CD14-positive monocyte (primary cell): ENCODE data around the gene POLR2H. TPM values are rescaled to one million over a fixed set of nuclear protein-coding genes. Genes with fewer than 3 reads are reported as not detected.

ENCODE experiments used
- DNase-seq, 3 donors: peaks; one replicate each; pipeline ENCODE4 v3.0.0-alpha.2; 2011 to 2022
- H2AFZ ChIP-seq: 2 replicates; pipeline ENCODE4 v1.6.0; 2012; ENCODE audit warnings: mild to moderate bottlenecking, low read depth, low read length, inconsistent platforms; ENCODE audit not compliant: insufficient read depth, poor library complexity, severe bottlenecking
- H3K27ac ChIP-seq, 2 donors: 1 replicate in 1 of 2; 2 replicates in 1 of 2; pipeline ENCODE4 v1.5.1; 2012 to 2013; ENCODE audit warnings: low read length in 2 of 2, control low read depth in 1 of 2, inconsistent platforms in 1 of 2, low read depth in 1 of 2, mild to moderate bottlenecking in 1 of 2
- H3K27me3 ChIP-seq, 2 donors: one replicate each; pipeline versions ENCODE4 v1.6.0 to v1.6.1; 2011 to 2013; ENCODE audit warnings: low read length in 2 of 2; ENCODE audit not compliant: control insufficient read depth in 2 of 2, insufficient read depth in 2 of 2
- H3K36me3 ChIP-seq, 2 donors: replicated peaks in 1 of 2; 1 replicate in 1 of 2; 2 replicates in 1 of 2; pipeline versions ENCODE4 v1.5.1 to v1.6.1; 2012 to 2013; ENCODE audit warnings: low read length in 2 of 2, control low read depth in 1 of 2, inconsistent platforms in 1 of 2, mild to moderate bottlenecking in 1 of 2; ENCODE audit not compliant: insufficient read depth in 2 of 2, control insufficient read depth in 1 of 2
- H3K4me1 ChIP-seq, 2 donors: 1 replicate in 1 of 2; 2 replicates in 1 of 2; pipeline versions ENCODE4 v1.5.1 to v1.6.1; 2012 to 2013; ENCODE audit warnings: low read length in 2 of 2, control low read depth in 1 of 2, inconsistent platforms in 1 of 2, mild to moderate bottlenecking in 1 of 2, moderate library complexity in 1 of 2; ENCODE audit not compliant: insufficient read depth in 2 of 2, control insufficient read depth in 1 of 2
- H3K4me2 ChIP-seq: replicated peaks from 2 replicates; pipeline ENCODE3; 2012; ENCODE audit warnings: low read length, moderate library complexity, mild to moderate bottlenecking; ENCODE audit not compliant: poor library complexity, severe bottlenecking; ENCODE audit errors: extremely low read depth
- H3K4me3 ChIP-seq, 3 experiments: fragments of 200-600 bp in 1 of 3; sonication (generic) in 1 of 3; replicated peaks in 1 of 3; 1 replicate in 2 of 3; 2 replicates in 1 of 3; pipeline ENCODE4 v1.5.1; 2011 to 2013; ENCODE audit warnings: low read length in 3 of 3, mild to moderate bottlenecking in 3 of 3, control low read depth in 2 of 3, low read depth in 2 of 3, inconsistent platforms in 1 of 3, moderate library complexity in 1 of 3
- H3K79me2 ChIP-seq: 2 replicates; pipeline ENCODE4 v1.6.0; 2012; ENCODE audit warnings: mild to moderate bottlenecking, control low read depth, inconsistent platforms, low read length, moderate library complexity; ENCODE audit not compliant: insufficient read depth
- H3K9ac ChIP-seq: 2 replicates; pipeline ENCODE4 v1.6.0; 2017; ENCODE audit warnings: low read length, mild to moderate bottlenecking; ENCODE audit not compliant: insufficient read depth, poor library complexity, severe bottlenecking
- H3K9me3 ChIP-seq, 2 donors: replicated peaks in 1 of 2; 1 replicate in 1 of 2; 2 replicates in 1 of 2; pipeline versions ENCODE4 v1.5.1 to v1.6.1; 2012 to 2013; ENCODE audit warnings: low read length in 2 of 2, control low read depth in 1 of 2; ENCODE audit not compliant: control insufficient read depth in 1 of 2, insufficient read depth in 1 of 2
- H4K20me1 ChIP-seq: 2 replicates; pipeline ENCODE4 v1.6.0; 2012; ENCODE audit warnings: mild to moderate bottlenecking, low read length, control low read depth, moderate library complexity; ENCODE audit not compliant: insufficient read depth
- H3K27ac Mint-ChIP-seq, 7 donors: one replicate each; pipeline ENCODE4 v1.8.0; 2020; ENCODE audit warnings: mild to moderate bottlenecking in 7 of 7, mixed read lengths in 7 of 7, moderate library complexity in 6 of 7, inconsistent platforms in 2 of 7
- H3K27me3 Mint-ChIP-seq, 3 donors: one replicate each; pipeline ENCODE4 v1.8.0; 2021 to 2022; ENCODE audit warnings: low read depth in 3 of 3, mild to moderate bottlenecking in 3 of 3, mixed read lengths in 3 of 3, moderate library complexity in 3 of 3, inconsistent platforms in 1 of 3
- H3K36me3 Mint-ChIP-seq, 2 donors: one replicate each; pipeline ENCODE4 v1.8.0; 2020; ENCODE audit warnings: mixed read lengths in 2 of 2, inconsistent platforms in 1 of 2, mild to moderate bottlenecking in 1 of 2
- H3K4me1 Mint-ChIP-seq: one replicate; pipeline ENCODE4 v1.8.0; 2020; ENCODE audit warnings: mild to moderate bottlenecking, mixed read lengths
- H3K4me3 Mint-ChIP-seq, 2 donors: one replicate each; pipeline ENCODE4 v1.8.0; 2020; ENCODE audit warnings: mild to moderate bottlenecking in 2 of 2, mixed read lengths in 2 of 2, moderate library complexity in 1 of 2
- H3K9me3 Mint-ChIP-seq, 7 donors: one replicate each; pipeline ENCODE4 v1.8.0; 2020 to 2022; ENCODE audit warnings: mixed read lengths in 7 of 7, mild to moderate bottlenecking in 6 of 7, moderate library complexity in 6 of 7, inconsistent platforms in 2 of 7
- CTCF ChIP-seq: fragments of 200-600 bp; IDR thresholded peaks from one replicate; pipeline ENCODE4 v1.8.0; 2022; ENCODE audit warnings: antibody characterized with exemption, mild to moderate bottlenecking
- WGBS: methylation state at CpG from one replicate; pipeline ENCODE4 v1.1.5; 2013; ENCODE audit warnings: missing lambda C conversion rate; ENCODE audit not compliant: insufficient coverage; 5-methylcytosine and 5-hydroxymethylcytosine counted together
- intact Hi-C, 2 donors: fragments of 100-400 bp; cut with micrococcal nuclease; formaldehyde crosslinking; loops; one replicate each; pipeline versions ENCODE4 v1.15.0 to v1.15.1; 2023
- polyA plus RNA-seq, 3 donors: library from polyadenylated mRNA; depleted of rRNA in 1 of 3; unstranded in 2 of 3; stranded (reverse) in 1 of 3; fragments of 300-500 nt in 2 of 3; fragments of >200 nt in 1 of 3; fragmentation: Illumina TruSeq in 2 of 3; gene quantifications; 1 replicate in 2 of 3; 2 replicates in 1 of 3; pipeline ENCODE4 v1.2.3, GENCODE V29; 2012 to 2021

The POLR2H gene
- polyA plus RNA-seq, 3 donors = 21.7 to 67.3 (median 24.6) TPM

- peaks cover 2% of the 10 kb centered on the region for H3K4me1 Mint-ChIP-seq
- no peak for TF ChIP-seq CTCF
- H3K36me3 Mint-ChIP-seq = peaks cover 98 to 99% of the 10 kb centered on the region in 2 donors
- H3K4me2 ChIP-seq = no peak overlapping the region
- H3K27ac Mint-ChIP-seq = peak overlapping the region in 4 of 7 donors; percentile 27 to 66 (median 50)
- H3K9ac ChIP-seq = no peak overlapping the region
- no peaks in the 10 kb centered on the region for H3K4me1 ChIP-seq
- H3K27ac ChIP-seq = peak overlapping the region in 1 of 2 donors; percentile 45
- peaks cover 42% of the 10 kb centered on the region for H3K79me2 ChIP-seq
- H4K20me1 ChIP-seq = peaks cover 72% of the 10 kb centered on the region
- H3K4me3 ChIP-seq = no peak overlapping the region
- H3K27me3 ChIP-seq = no peaks in the 10 kb centered on the region
- WGBS = 86% methylated on average over 3 of the region's 3 CpGs
- intact Hi-C loops = no loop called here
- H3K4me3 Mint-ChIP-seq = no peak overlapping the region
- no peaks in the 10 kb centered on the region for H3K9me3 ChIP-seq
- no peak for DNase-seq
- peaks cover 98 to 99% of the 10 kb centered on the region in 2 donors for H3K36me3 ChIP-seq
- no peaks in the 10 kb centered on the region for H3K9me3 Mint-ChIP-seq
- H3K27me3 Mint-ChIP-seq = peaks cover 0 to 4% (median 0%) of the 10 kb centered on the region in 3 donors
- H2AFZ ChIP-seq = no peak overlapping the region
Measured at GRCh38 chr3:184328516-184328915, 33.0 kb upstream of the POLR2H start.

GRCh38 chr3:184332370-184333090 lies 29.0 kb upstream of the POLR2H start:
- H3K4me1 Mint-ChIP-seq = peaks cover 27% of the 10 kb centered on the region
- WGBS = 82% methylated on average over 7 of the region's 10 CpGs
- Histone ChIP-seq H3K36me3 (peaks cover 77 to 78% of the 10 kb centered on the region in 2 donors), H2AFZ (no peak overlapping the region), H4K20me1 (peaks cover 45% of the 10 kb centered on the region), H3K4me2 (no peak overlapping the region), H3K27ac (peak overlapping the region in 1 of 2 donors; percentile 87), H3K4me3 (no peak overlapping the region), H3K4me1 (peaks cover 18 to 19% of the 10 kb centered on the region in 2 donors), H3K79me2 (peaks cover 15% of the 10 kb centered on the region), H3K9me3 (no peaks in the 10 kb centered on the region), H3K27me3 (no peaks in the 10 kb centered on the region), H3K9ac (no peak overlapping the region)
- intact Hi-C loops = no loop called here
- TF ChIP-seq CTCF = no peak
- DNase-seq = no peak
- no peak overlapping the region for H3K4me3 Mint-ChIP-seq
- H3K27ac Mint-ChIP-seq = peak overlapping the region; percentile 52 to 97 (median 82)
- no peaks in the 10 kb centered on the region for H3K9me3 Mint-ChIP-seq
- peaks cover 0 to 7% (median under 1%) of the 10 kb centered on the region in 3 donors for H3K27me3 Mint-ChIP-seq
- peaks cover 77 to 78% of the 10 kb centered on the region in 2 donors for H3K36me3 Mint-ChIP-seq
